Peyer's patch (tissue), 4 donors: ENCODE results near the gene EIF4A2.

Experiments
- CTCF ChIP-seq, 6 experiments: fragments of 450-650 bp in 4 of 6; fragments of 200-600 bp in 2 of 6; sonication (generic) in 1 of 6; IDR thresholded peaks; one replicate each; pipeline ENCODE4 v1.5.1; 2017 to 2019; ENCODE audit warnings: antibody characterized with exemption in 6 of 6, mild to moderate bottlenecking in 3 of 6, moderate library complexity in 1 of 6
- POLR2A ChIP-seq, 2 donors: fragments of 450-650 bp; IDR thresholded peaks; one replicate each; pipeline ENCODE4 v1.5.1; 2017; ENCODE audit warnings: antibody characterized with exemption in 2 of 2, mild to moderate bottlenecking in 2 of 2, moderate library complexity in 2 of 2

DNA sequence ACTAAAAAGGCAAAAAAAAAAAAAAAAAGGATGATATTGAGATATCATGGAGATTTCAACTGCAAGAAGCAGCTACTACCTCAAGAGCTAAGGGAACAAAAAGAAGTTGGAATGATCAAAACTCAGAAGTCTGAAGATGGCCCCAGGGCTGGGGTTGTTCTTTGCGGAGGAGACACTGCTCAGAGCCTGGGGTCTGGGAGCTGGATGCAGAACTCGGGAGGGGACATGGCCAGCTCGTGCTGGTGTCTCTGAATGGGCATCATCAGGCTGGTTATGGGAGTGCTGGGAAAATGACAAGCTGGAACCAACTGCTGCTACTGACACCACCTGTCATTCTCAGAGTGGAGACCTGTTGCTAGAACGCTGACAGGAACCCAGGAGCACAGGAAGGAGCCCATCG is 45.0 kb downstream of the EIF4A2 start:
- TF ChIP-seq CTCF (IDR thresholded peaks at IDR 0.05), result no peak
- no peak for TF ChIP-seq POLR2A (IDR thresholded peaks at IDR 0.05)
